HepG2 (cell line): ENCODE measurements around the gene TRUB1. TPM values are rescaled to one million over a fixed set of nuclear protein-coding genes. Genes with fewer than 3 reads are reported as not detected.

Source experiments
- ATAC-seq: fragments of 200-7000 bp; cut with Tn5 transposase; 3 replicates; pipeline ENCODE4 v1.9.1; 2020; ENCODE audit warnings: mild to moderate bottlenecking, moderate library complexity
- BruUV-seq: library from RNA; stranded (reverse); fragments of 400-500 nt; replicated peaks from 2 replicates; lab custom pipeline; 2021; lab: Mats Ljungman, UMichigan
- CTCF ChIA-PET: fragments of 300-600 bp; formaldehyde crosslinking; extraction: SDS; loops from one replicate; lab custom pipeline; 2021; ENCODE audit warnings: low total read pairs, inconsistent platforms, low intra/inter-chr PET ratio; lab: Yijun Ruan, JAX
- POLR2A ChIA-PET: fragments of 350-600 bp; sonication (Branson Sonifier 250); formaldehyde crosslinking; loops from one replicate; lab custom pipeline; 2020; ENCODE audit warnings: antibody characterized with exemption, inconsistent platforms; lab: Yijun Ruan, JAX
- DNase-seq: peaks from one replicate; pipeline ENCODE4 v3.0.0-alpha.2; 2015; ENCODE audit warnings: low spot score
- FAIRE-seq: peaks from 3 replicates; lab custom pipeline; 2011; peaks lifted over from hg19 to GRCh38; lab: Jason Lieb, UNC
- H2AFZ ChIP-seq: one replicate; pipeline ENCODE4 v1.6.1; 2011; ENCODE audit warnings: low read length, inconsistent platforms
- H3K27ac ChIP-seq: fragments of 300-600 bp; 3 replicates; pipeline ENCODE4 v1.8.0; 2011; ENCODE audit warnings: mixed run types, mild to moderate bottlenecking, mixed read lengths, low read length, inconsistent platforms; ENCODE audit not compliant: insufficient read depth; ENCODE audit errors: extremely low read length
- H3K27me3 ChIP-seq, 2 experiments: fragments of 200-600 bp in 1 of 2; 2 replicates in 1 of 2; 3 replicates in 1 of 2; pipeline versions ENCODE4 v1.6.0 to v1.8.0; 2011; ENCODE audit warnings: low read length in 2 of 2, mild to moderate bottlenecking in 2 of 2, moderate library complexity in 2 of 2, inconsistent platforms in 1 of 2; ENCODE audit not compliant: insufficient read depth in 2 of 2, control insufficient read depth in 1 of 2
- H3K36me3 ChIP-seq, 2 experiments: fragments of 200-600 bp in 1 of 2; replicated peaks in 1 of 2; 2 replicates in 1 of 2; 3 replicates in 1 of 2; pipeline versions ENCODE4 v1.5.1 to v1.8.0; 2011; ENCODE audit warnings: low read length in 2 of 2, inconsistent platforms in 1 of 2; ENCODE audit not compliant: insufficient read depth in 2 of 2, control insufficient read depth in 1 of 2
- H3K4me1 ChIP-seq: 2 replicates; pipeline ENCODE4 v1.5.1; 2012; ENCODE audit warnings: low read length, inconsistent platforms; ENCODE audit not compliant: insufficient read depth
- H3K4me2 ChIP-seq: 2 replicates; pipeline ENCODE4 v1.6.0; 2011; ENCODE audit warnings: low read depth, low read length, inconsistent platforms
- H3K4me3 ChIP-seq, 3 experiments: fragments of 200-600 bp in 1 of 3; sonication (generic), shearing (Covaris generic) in 1 of 3; replicated peaks in 1 of 3; 2 replicates each; pipeline ENCODE4 v1.5.1; 2011 to 2016; ENCODE audit warnings: low read length in 3 of 3, inconsistent platforms in 2 of 3, low read depth in 2 of 3, mild to moderate bottlenecking in 2 of 3, control low read depth in 1 of 3, mixed read lengths in 1 of 3; ENCODE audit not compliant: insufficient read depth in 1 of 3
- H3K79me2 ChIP-seq: one replicate; pipeline ENCODE4 v1.6.1; 2011; ENCODE audit warnings: low read length, inconsistent platforms; ENCODE audit not compliant: insufficient read depth
- H3K9ac ChIP-seq: 2 replicates; pipeline ENCODE4 v1.6.0; 2011; ENCODE audit warnings: mild to moderate bottlenecking, low read depth, low read length, inconsistent platforms; ENCODE audit not compliant: insufficient read depth
- H3K9me3 ChIP-seq: 2 replicates; pipeline ENCODE4 v1.5.1; 2012; ENCODE audit warnings: mild to moderate bottlenecking, low read length
- H4K20me1 ChIP-seq: 2 replicates; pipeline ENCODE4 v1.6.0; 2011; ENCODE audit warnings: inconsistent platforms, mild to moderate bottlenecking, low read length, moderate library complexity; ENCODE audit not compliant: insufficient read depth
- CREB1 ChIP-seq, 2 experiments: fragments of 450-650 bp in 1 of 2; IDR thresholded peaks; 2 replicates each; pipeline ENCODE4 v1.6.1; 2016 to 2017; ENCODE audit warnings: control low read depth in 1 of 2, mild to moderate bottlenecking in 1 of 2, missing compliant biosample characterization in 1 of 2, missing genetic modification characterization in 1 of 2
- FOXJ3 ChIP-seq: sonication (generic); formaldehyde crosslinking; IDR thresholded peaks from 2 replicates; pipeline ENCODE4 v1.4.0; 2020; ENCODE audit warnings: missing genetic modification reagents, mild to moderate bottlenecking, borderline replicate concordance
- HBP1 ChIP-seq: IDR thresholded peaks from 2 replicates; pipeline ENCODE4 v1.6.1; 2016; ENCODE audit warnings: low read depth, control low read depth
- IRX3 ChIP-seq: sonication (generic); formaldehyde crosslinking; IDR thresholded peaks from 2 replicates; pipeline ENCODE4 v1.8.1; 2023; ENCODE audit warnings: mild to moderate bottlenecking, low read depth, missing genetic modification reagents, borderline replicate concordance
- KAT8 ChIP-seq: IDR thresholded peaks from 2 replicates; pipeline ENCODE4 v1.6.1; 2016; ENCODE audit warnings: missing genetic modification reagents, missing compliant biosample characterization
- WGBS: methylation state at CpG from one replicate; pipeline ENCODE4 v1.1.6; 2017; ENCODE audit warnings: low lambda C conversion rate; 5-methylcytosine and 5-hydroxymethylcytosine counted together
- in situ Hi-C: cut with HindIII; loops from 2 replicates; pipeline ENCODE4 v1.10.0; 2017; ENCODE audit warnings: low pct_unique_long_range_greater_than_20kb; ENCODE audit not compliant: extremely low pct_ligation_motif_present
- intact Hi-C: fragments of 100-400 bp; cut with micrococcal nuclease; formaldehyde crosslinking; loops from one replicate; pipeline ENCODE4 v1.10.0; 2022; ENCODE audit not compliant: unreplicated experiment
- polyA plus RNA-seq, 8 experiments: library from polyadenylated mRNA; depleted of rRNA in 3 of 8; stranded (reverse) in 7 of 8; unstranded in 1 of 8; fragments of >200 nt; fragmentation: Illumina TruSeq in 4 of 8; extraction: Trizol in 4 of 8; gene quantifications; 2 replicates each; pipeline versions ENCODE4 v1.2.1 to v1.2.3, GENCODE V29; 2011 to 2016; ENCODE audit warnings: low read depth in 4 of 8, missing spikeins in 1 of 8, mixed read lengths in 1 of 8; ENCODE audit not compliant: insufficient read depth in 1 of 8
- total RNA-seq, 5 experiments: library from RNA; depleted of rRNA; stranded (reverse); fragments of >200 nt; fragmentation: Illumina TruSeq; extraction: Trizol; gene quantifications; 2 replicates each; pipeline ENCODE4 v1.2.3, GENCODE V29; 2016; ENCODE audit warnings: low read depth in 1 of 5
- TF ChIP-seq, protein P1 (sequence below): sonication (generic); formaldehyde crosslinking; IDR thresholded peaks from 2 replicates; pipeline ENCODE4 v1.5.1; 2020; ENCODE audit warnings: mild to moderate bottlenecking, missing genetic modification reagents, moderate library complexity

The TRUB1 gene
- total and polyA plus RNA-seq, 2 of the 13 experiments (the other 11 are each of a cell fraction or from before 2014, with no cell fraction given): 10.6 to 38.9 TPM

GRCh38 chr10:114931072-114931679 is 6.8 kb upstream of the TRUB1 start:
- POLR2A ChIA-PET: no interaction called here
- no peak for FAIRE-seq
- intact Hi-C loops: no loop called here
- TF ChIP-seq KAT8 (CRISPR knock-in tag) (no peak), IRX3 (CRISPR knock-in tag) (no peak), HBP1 (CRISPR knock-in tag) (no peak), FOXJ3 (no peak), CREB1 (IDR thresholded peaks at IDR 0.05) (no peak), CREB1 (CRISPR knock-in tag; IDR thresholded peaks at IDR 0.05) (no peak)
- TF ChIP-seq, protein P1, sequence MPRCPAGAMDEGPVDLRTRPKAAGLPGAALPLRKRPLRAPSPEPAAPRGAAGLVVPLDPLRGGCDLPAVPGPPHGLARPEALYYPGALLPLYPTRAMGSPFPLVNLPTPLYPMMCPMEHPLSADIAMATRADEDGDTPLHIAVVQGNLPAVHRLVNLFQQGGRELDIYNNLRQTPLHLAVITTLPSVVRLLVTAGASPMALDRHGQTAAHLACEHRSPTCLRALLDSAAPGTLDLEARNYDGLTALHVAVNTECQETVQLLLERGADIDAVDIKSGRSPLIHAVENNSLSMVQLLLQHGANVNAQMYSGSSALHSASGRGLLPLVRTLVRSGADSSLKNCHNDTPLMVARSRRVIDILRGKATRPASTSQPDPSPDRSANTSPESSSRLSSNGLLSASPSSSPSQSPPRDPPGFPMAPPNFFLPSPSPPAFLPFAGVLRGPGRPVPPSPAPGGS (CRISPR knock-in tag): no peak
- TF ChIP-seq, all 625 proteins: peak for 0
- Histone ChIP-seq H3K4me1 (no peaks in the 10 kb centered on the region), H3K9ac (no peak overlapping the region), H3K4me2 (no peak overlapping the region), H3K4me3 (no peak overlapping the region), H3K36me3 (no peaks in the 10 kb centered on the region), H4K20me1 (no peaks in the 10 kb centered on the region), H3K27me3 (peaks cover 0 to 1% of the 10 kb centered on the region in 2 experiments; a peak in 1 of 5 replicates), H3K9me3 (0 out of 2 replicates have a peak, but pooled peaks cover 5% of the 10 kb centered on the region), H3K27ac (no peak overlapping the region), H2AFZ (no peak overlapping the region), H3K79me2 (no peaks in the 10 kb centered on the region)
- CTCF ChIA-PET: no interaction called here
- ATAC-seq (no peak), DNase-seq (no peak)
- BruUV-seq: no TSS peak
- in situ Hi-C loops: no loop called here
- WGBS: 0% methylated on average over 2 of the region's 2 CpGs
